Measurements from ENCODE around the gene RAB31.

RAB31 gene

DNA sequence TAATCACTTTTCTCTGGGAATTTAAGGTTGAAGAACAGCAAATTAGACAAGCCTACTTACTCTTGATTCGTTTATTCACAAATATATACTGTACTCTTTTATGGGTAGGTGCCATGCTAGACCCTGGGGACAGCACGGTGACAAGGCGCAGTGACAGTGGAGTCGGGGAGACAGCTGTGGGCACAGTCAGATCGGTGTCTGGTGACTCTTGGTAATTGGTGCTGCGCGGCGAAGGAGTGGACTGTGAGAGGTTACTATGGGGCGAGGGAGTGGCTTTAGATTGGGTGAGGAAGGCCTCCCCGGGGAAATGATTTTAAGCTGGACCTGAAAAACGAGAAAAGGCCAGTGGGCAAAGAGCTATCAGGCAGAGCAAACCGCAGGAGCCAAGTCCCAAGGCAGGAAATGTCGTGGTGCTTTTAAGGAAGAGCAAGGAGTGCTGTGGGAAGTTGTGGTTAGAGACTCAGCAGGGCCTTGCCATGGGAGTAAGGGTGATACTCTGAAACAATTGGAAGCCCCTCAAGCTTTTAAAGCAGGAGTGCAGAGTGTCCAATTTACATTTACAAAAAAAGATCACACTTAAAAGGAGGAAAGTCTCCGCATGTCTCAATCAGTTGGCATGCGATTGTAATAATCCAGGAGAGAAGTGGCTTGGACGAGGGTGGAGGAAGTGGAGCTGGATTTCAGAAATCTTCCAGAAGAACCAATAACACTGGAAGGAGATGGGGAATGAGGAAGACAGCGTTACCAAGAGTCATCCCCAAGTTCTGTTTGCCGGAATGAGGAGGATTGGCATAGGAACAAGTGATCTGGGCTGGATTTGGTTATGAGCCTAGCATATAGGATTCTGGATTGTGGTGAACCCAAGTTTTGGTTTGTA lies 141.5 kb downstream of the RAB31 start:
- no peak overlapping the region for H3K4me3 ChIP-seq (ENCODE audit: low read depth, low read length)
- no peak overlapping the region for H3K27ac ChIP-seq (ENCODE audit: extremely low read depth, low read depth, low read length)
- H3K36me3 ChIP-seq (ENCODE audit: control insufficient read depth in 2 of 2, insufficient read depth in 1 of 2, low read length in 2 of 2) = peaks cover 0 to 31% of the 10 kb centered on the region in 2 experiments; a peak in 1 of 3 replicates
- H3K4me1 ChIP-seq (ENCODE audit: control insufficient read depth, insufficient read depth, low read length) = 0 out of 2 replicates have a peak, but pooled peaks cover 4% of the 10 kb centered on the region
- no peaks in the 10 kb centered on the region for H3K9me3 ChIP-seq (ENCODE audit: control insufficient read depth, insufficient read depth, low read depth, low read length)
- ChIA-PET CTCF (no interaction called here), POLR2A (no interaction called here)
- TF ChIP-seq ZNF664 (tag by site-specific recombination; IDR thresholded peaks at IDR 0.05) (no peak), ZNF138 (tag by site-specific recombination; IDR thresholded peaks at IDR 0.05; ENCODE audit: borderline replicate concordance) (no peak), ZNF223 (tag by site-specific recombination; IDR thresholded peaks at IDR 0.05) (no peak), ZSCAN23 (tag by site-specific recombination; IDR thresholded peaks at IDR 0.05) (no peak), ZNF175 (tag by site-specific recombination; IDR thresholded peaks at IDR 0.05) (no peak), ZNF560 (tag by site-specific recombination; IDR thresholded peaks at IDR 0.05; ENCODE audit: borderline replicate concordance) (no peak), ZFP69B (tag by site-specific recombination; IDR thresholded peaks at IDR 0.05) (no peak), KLF7 (tag by site-specific recombination; IDR thresholded peaks at IDR 0.05; ENCODE audit: borderline replicate concordance) (no peak), ZNF274 (IDR thresholded peaks at IDR 0.05; ENCODE audit: low read length) (no peak), ZNF274 (tag by site-specific recombination; IDR thresholded peaks at IDR 0.05; ENCODE audit: borderline replicate concordance) (no peak), ZNF266 (tag by site-specific recombination; IDR thresholded peaks at IDR 0.05; ENCODE audit: low read depth) (no peak), ZNF530 (tag by site-specific recombination; IDR thresholded peaks at IDR 0.05; ENCODE audit: low read depth) (no peak), ZNF654 (tag by site-specific recombination; IDR thresholded peaks at IDR 0.05; ENCODE audit: low read depth) (no peak), ZNF792 (tag by site-specific recombination; IDR thresholded peaks at IDR 0.05) (no peak), ZBTB8A (tag by site-specific recombination; IDR thresholded peaks at IDR 0.05) (no peak), ZNF585B (tag by site-specific recombination; IDR thresholded peaks at IDR 0.05) (no peak), ZNF211 (tag by site-specific recombination; IDR thresholded peaks at IDR 0.05; ENCODE audit: low read depth) (no peak)
- TF ChIP-seq, protein P1, sequence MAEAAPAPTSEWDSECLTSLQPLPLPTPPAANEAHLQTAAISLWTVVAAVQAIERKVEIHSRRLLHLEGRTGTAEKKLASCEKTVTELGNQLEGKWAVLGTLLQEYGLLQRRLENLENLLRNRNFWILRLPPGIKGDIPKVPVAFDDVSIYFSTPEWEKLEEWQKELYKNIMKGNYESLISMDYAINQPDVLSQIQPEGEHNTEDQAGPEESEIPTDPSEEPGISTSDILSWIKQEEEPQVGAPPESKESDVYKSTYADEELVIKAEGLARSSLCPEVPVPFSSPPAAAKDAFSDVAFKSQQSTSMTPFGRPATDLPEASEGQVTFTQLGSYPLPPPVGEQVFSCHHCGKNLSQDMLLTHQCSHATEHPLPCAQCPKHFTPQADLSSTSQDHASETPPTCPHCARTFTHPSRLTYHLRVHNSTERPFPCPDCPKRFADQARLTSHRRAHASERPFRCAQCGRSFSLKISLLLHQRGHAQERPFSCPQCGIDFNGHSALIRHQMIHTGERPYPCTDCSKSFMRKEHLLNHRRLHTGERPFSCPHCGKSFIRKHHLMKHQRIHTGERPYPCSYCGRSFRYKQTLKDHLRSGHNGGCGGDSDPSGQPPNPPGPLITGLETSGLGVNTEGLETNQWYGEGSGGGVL (tag by site-specific recombination; IDR thresholded peaks at IDR 0.05) = no peak
- TF ChIP-seq, protein P2, sequence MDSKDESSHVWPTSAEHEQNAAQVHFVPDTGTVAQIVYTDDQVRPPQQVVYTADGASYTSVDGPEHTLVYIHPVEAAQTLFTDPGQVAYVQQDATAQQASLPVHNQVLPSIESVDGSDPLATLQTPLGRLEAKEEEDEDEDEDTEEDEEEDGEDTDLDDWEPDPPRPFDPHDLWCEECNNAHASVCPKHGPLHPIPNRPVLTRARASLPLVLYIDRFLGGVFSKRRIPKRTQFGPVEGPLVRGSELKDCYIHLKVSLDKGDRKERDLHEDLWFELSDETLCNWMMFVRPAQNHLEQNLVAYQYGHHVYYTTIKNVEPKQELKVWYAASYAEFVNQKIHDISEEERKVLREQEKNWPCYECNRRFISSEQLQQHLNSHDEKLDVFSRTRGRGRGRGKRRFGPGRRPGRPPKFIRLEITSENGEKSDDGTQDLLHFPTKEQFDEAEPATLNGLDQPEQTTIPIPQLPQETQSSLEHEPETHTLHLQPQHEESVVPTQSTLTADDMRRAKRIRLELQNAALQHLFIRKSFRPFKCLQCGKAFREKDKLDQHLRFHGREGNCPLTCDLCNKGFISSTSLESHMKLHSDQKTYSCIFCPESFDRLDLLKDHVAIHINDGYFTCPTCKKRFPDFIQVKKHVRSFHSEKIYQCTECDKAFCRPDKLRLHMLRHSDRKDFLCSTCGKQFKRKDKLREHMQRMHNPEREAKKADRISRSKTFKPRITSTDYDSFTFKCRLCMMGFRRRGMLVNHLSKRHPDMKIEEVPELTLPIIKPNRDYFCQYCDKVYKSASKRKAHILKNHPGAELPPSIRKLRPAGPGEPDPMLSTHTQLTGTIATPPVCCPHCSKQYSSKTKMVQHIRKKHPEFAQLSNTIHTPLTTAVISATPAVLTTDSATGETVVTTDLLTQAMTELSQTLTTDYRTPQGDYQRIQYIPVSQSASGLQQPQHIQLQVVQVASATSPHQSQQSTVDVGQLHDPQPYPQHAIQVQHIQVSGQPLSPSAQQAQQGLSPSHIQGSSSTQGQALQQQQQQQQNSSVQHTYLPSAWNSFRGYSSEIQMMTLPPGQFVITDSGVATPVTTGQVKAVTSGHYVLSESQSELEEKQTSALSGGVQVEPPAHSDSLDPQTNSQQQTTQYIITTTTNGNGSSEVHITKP (tag by site-specific recombination; IDR thresholded peaks at IDR 0.05) = no peak
- TF ChIP-seq, protein P3, sequence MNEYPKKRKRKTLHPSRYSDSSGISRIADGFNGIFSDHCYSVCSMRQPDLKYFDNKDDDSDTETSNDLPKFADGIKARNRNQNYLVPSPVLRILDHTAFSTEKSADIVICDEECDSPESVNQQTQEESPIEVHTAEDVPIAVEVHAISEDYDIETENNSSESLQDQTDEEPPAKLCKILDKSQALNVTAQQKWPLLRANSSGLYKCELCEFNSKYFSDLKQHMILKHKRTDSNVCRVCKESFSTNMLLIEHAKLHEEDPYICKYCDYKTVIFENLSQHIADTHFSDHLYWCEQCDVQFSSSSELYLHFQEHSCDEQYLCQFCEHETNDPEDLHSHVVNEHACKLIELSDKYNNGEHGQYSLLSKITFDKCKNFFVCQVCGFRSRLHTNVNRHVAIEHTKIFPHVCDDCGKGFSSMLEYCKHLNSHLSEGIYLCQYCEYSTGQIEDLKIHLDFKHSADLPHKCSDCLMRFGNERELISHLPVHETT (tag by site-specific recombination; IDR thresholded peaks at IDR 0.05) = no peak
- TF ChIP-seq, protein P4, sequence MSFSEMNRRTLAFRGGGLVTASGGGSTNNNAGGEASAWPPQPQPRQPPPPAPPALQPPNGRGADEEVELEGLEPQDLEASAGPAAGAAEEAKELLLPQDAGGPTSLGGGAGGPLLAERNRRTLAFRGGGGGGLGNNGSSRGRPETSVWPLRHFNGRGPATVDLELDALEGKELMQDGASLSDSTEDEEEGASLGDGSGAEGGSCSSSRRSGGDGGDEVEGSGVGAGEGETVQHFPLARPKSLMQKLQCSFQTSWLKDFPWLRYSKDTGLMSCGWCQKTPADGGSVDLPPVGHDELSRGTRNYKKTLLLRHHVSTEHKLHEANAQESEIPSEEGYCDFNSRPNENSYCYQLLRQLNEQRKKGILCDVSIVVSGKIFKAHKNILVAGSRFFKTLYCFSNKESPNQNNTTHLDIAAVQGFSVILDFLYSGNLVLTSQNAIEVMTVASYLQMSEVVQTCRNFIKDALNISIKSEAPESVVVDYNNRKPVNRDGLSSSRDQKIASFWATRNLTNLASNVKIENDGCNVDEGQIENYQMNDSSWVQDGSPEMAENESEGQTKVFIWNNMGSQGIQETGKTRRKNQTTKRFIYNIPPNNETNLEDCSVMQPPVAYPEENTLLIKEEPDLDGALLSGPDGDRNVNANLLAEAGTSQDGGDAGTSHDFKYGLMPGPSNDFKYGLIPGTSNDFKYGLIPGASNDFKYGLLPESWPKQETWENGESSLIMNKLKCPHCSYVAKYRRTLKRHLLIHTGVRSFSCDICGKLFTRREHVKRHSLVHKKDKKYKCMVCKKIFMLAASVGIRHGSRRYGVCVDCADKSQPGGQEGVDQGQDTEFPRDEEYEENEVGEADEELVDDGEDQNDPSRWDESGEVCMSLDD (tag by site-specific recombination; IDR thresholded peaks at IDR 0.05) = no peak
